PC-9 (cell line): ENCODE data around the gene HLA-B.

Experiments used
- EZH2 ChIP-seq: fragments of 200-600 bp; sonication (generic); IDR thresholded peaks from 2 replicates; pipeline ENCODE4 v1.8.0; 2017; ENCODE audit warnings: antibody characterized with exemption, low read depth
- TF ChIP-seq, protein P1 (sequence below): fragments of 200-600 bp; sonication (generic); conservative IDR thresholded peaks from 2 replicates; pipeline ENCODE4 v1.6.1; 2017; ENCODE audit warnings: mixed run types, antibody characterized with exemption, mild to moderate bottlenecking, moderate library complexity

DNA sequence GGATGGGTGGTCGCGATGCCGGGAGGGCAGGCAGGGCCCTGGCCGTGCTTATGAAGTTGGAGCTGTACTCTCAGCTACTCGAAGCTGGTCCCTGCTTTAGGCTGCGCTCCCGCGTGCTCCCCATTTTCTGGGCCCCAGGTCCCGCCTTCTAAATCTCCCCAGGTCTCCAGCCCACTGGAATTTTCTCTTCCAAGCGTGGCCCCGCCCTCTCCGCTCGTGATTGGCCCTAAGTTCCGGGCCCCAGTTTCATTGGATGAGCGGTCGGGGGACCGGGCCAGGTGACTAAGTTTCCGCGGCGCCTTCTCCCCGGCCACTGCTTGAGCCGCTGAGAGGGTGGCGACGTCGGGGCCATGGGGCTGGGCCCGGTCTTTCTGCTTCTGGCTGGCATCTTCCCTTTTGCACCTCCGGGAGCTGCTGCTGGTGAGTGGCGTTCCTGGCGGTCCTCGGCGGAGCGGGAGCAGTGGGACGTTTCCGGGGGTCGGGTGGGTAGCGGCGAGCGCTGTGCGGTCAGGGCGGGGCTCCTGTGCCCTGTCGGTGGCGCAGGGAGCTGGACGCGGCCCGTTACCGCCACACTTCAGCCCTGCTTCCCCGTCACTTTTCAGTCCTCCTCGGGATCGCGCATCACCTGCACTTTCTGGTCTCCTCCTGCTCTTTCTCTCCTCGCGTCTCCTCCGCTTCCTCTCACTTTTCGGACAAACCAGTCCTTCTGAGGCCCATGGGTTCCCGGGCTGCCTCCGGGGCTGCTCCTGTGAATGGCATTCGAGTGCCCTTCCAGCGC lies 46.5 kb upstream of the HLA-B start, which contains the start of gene MICA:
- TF ChIP-seq, protein P1, sequence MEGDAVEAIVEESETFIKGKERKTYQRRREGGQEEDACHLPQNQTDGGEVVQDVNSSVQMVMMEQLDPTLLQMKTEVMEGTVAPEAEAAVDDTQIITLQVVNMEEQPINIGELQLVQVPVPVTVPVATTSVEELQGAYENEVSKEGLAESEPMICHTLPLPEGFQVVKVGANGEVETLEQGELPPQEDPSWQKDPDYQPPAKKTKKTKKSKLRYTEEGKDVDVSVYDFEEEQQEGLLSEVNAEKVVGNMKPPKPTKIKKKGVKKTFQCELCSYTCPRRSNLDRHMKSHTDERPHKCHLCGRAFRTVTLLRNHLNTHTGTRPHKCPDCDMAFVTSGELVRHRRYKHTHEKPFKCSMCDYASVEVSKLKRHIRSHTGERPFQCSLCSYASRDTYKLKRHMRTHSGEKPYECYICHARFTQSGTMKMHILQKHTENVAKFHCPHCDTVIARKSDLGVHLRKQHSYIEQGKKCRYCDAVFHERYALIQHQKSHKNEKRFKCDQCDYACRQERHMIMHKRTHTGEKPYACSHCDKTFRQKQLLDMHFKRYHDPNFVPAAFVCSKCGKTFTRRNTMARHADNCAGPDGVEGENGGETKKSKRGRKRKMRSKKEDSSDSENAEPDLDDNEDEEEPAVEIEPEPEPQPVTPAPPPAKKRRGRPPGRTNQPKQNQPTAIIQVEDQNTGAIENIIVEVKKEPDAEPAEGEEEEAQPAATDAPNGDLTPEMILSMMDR, result no peak
- no peak for TF ChIP-seq EZH2
